Activated T-cell treated with anti-CD3 and anti-CD28 coated beads, Interleukin-2, amount 50 U/mL, for 48 hours (primary cell): ENCODE data around the gene ALDH1B1.

Experiments
- DNase-seq, 2 experiments: peaks; one replicate each; pipeline ENCODE4 v3.0.0-alpha.2; 2020

The ALDH1B1 gene

GRCh38 chr9:38442473-38443096 lies 50.1 kb downstream of the ALDH1B1 start:
- no peak for DNase-seq

- DNase-seq: no peak
Measured at GRCh38 chr9:38443181-38443580, 50.7 kb downstream of the ALDH1B1 start.

GRCh38 chr9:38443597-38443996 lies 51.1 kb downstream of the ALDH1B1 start:
- no peak for DNase-seq

- DNase-seq: no peak
Measured at GRCh38 chr9:38445154-38446043, 52.9 kb downstream of the ALDH1B1 start.

GRCh38 chr9:38447703-38448102 lies 55.2 kb downstream of the ALDH1B1 start:
- no peak for DNase-seq
